Measurements from ENCODE around the gene GDF7. TPM values are rescaled to one million over a fixed set of nuclear protein-coding genes. Genes with fewer than 3 reads are reported as not detected.

GDF7 gene
- polyA plus RNA-seq, 1 of the 3 experiments (the other 2 are of a cell fraction): 0.02 TPM

GRCh38 chr2:20722592-20723240 is 55.8 kb downstream of the GDF7 start:
- Histone ChIP-seq H3K4me3 (ENCODE audit: low read depth in 2 of 2, low read length in 1 of 2) (no peak overlapping the region), H4K20me1 (ENCODE audit: insufficient read depth) (no peaks in the 10 kb centered on the region), H2AFZ (ENCODE audit: low read depth) (no peak overlapping the region), H3K9me2 (no peaks in the 10 kb centered on the region), H3K4me2 (no peak overlapping the region), H3K9me3 (peaks cover 5% of the 10 kb centered on the region; the same call in 1 of the 2 replicates), H3K27ac (ENCODE audit: low read depth in 2 of 2, low read length in 1 of 2) (no peak overlapping the region), H3K9ac (no peak overlapping the region), H3K4me1 (ENCODE audit: control insufficient read depth in 1 of 2, insufficient read depth in 2 of 2, low read depth in 1 of 2, low read length in 1 of 2) (peaks cover 0 to 4% of the 10 kb centered on the region in 2 experiments; a peak in 3 of 4 replicates), H3F3A (replicated peaks; ENCODE audit: insufficient read depth) (no peaks in the 10 kb centered on the region), H3K27me3 (ENCODE audit: insufficient read depth) (no peaks in the 10 kb centered on the region), H3K36me3 (replicated peaks in 1 of 2; ENCODE audit: control insufficient read depth in 1 of 2, insufficient read depth in 2 of 2, low read length in 1 of 2) (peaks cover 0 to 11% of the 10 kb centered on the region in 2 experiments), H3K79me2 (ENCODE audit: insufficient read depth) (peaks cover 8% of the 10 kb centered on the region; the same call in 1 of the 2 replicates)
- ChIA-PET CTCF (interaction anchor here (1.0 to 1.9 kb wide), 2 partner anchors 62 to 240 kb away, joined by 4 to 6 read pairs; no protein-coding TSS in a partner anchor), POLR2A (no interaction called here)
- DNase-seq: no peak
- TF ChIP-seq RFX5 (IDR thresholded peaks at IDR 0.05; ENCODE audit: low read length): no peak
- TF ChIP-seq GATA2 (CRISPR knock-in tag; IDR thresholded peaks at IDR 0.05): no peak
- TF ChIP-seq, protein P1, sequence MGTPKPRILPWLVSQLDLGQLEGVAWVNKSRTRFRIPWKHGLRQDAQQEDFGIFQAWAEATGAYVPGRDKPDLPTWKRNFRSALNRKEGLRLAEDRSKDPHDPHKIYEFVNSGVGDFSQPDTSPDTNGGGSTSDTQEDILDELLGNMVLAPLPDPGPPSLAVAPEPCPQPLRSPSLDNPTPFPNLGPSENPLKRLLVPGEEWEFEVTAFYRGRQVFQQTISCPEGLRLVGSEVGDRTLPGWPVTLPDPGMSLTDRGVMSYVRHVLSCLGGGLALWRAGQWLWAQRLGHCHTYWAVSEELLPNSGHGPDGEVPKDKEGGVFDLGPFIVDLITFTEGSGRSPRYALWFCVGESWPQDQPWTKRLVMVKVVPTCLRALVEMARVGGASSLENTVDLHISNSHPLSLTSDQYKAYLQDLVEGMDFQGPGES (IDR thresholded peaks at IDR 0.05; ENCODE audit: low read depth, low read length): no peak
- no peak for TF ChIP-seq MEF2A (IDR thresholded peaks at IDR 0.05; ENCODE audit: borderline replicate concordance, low read depth)
- no peak for TF ChIP-seq POLR2AphosphoS5 (IDR thresholded peaks at IDR 0.05; ENCODE audit: low read depth, low read length)
- TF ChIP-seq RAD21 (IDR thresholded peaks at IDR 0.05; ENCODE audit: low read length): no peak; the same call in 1 of the 2 replicates
- TF ChIP-seq EP300 (IDR thresholded peaks at IDR 0.05; ENCODE audit: borderline replicate concordance in 1 of 2, low read depth in 1 of 2, low read length in 1 of 2): no peak
- 60% methylated on average over 1 of the region's 1 CpG for WGBS (ENCODE audit: low lambda C conversion rate)

DNA sequence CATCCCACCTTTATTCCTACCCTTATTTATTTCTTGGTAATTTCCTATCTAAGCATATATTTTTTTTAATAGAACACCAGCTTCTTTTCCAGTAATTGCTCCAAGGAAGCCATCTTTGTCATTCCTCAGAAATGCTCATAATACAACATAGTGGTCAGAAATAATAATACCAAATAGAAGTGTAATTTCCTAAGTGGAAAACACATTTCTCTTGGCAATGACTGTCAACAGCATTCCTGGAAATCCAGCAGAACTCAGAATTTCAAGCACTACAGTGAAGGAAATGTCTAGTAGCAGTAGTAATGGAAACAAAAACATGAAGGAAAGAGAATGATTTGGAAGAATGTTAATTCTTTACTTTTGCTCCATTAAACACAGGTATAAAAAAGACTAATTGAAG is 56.6 kb downstream of the GDF7 start:
- no peaks in the 10 kb centered on the region for H3K27me3 ChIP-seq (ENCODE audit: insufficient read depth)
- no peaks in the 10 kb centered on the region for H3K9me2 ChIP-seq
- no peak overlapping the region for H3K4me2 ChIP-seq
- peaks cover 4% of the 10 kb centered on the region; the same call in 1 of the 2 replicates for H3K79me2 ChIP-seq (ENCODE audit: insufficient read depth)
- no peaks in the 10 kb centered on the region for H4K20me1 ChIP-seq (ENCODE audit: insufficient read depth)
- H3K4me3 ChIP-seq (ENCODE audit: low read depth in 2 of 2, low read length in 1 of 2): no peak overlapping the region
- peaks cover 0 to 11% of the 10 kb centered on the region in 2 experiments for H3K36me3 ChIP-seq (replicated peaks in 1 of 2; ENCODE audit: control insufficient read depth in 1 of 2, insufficient read depth in 2 of 2, low read length in 1 of 2)
- no peak overlapping the region for H2AFZ ChIP-seq (ENCODE audit: low read depth)
- ChIA-PET CTCF (interaction anchor here (1.0 to 1.3 kb wide), 2 partner anchors 27 to 239 kb away, joined by 3 to 4 read pairs; no protein-coding TSS in a partner anchor), POLR2A (no interaction called here)
- peaks cover 4% of the 10 kb centered on the region; the same call in 1 of the 2 replicates for H3K9me3 ChIP-seq
- TF ChIP-seq, protein P2, sequence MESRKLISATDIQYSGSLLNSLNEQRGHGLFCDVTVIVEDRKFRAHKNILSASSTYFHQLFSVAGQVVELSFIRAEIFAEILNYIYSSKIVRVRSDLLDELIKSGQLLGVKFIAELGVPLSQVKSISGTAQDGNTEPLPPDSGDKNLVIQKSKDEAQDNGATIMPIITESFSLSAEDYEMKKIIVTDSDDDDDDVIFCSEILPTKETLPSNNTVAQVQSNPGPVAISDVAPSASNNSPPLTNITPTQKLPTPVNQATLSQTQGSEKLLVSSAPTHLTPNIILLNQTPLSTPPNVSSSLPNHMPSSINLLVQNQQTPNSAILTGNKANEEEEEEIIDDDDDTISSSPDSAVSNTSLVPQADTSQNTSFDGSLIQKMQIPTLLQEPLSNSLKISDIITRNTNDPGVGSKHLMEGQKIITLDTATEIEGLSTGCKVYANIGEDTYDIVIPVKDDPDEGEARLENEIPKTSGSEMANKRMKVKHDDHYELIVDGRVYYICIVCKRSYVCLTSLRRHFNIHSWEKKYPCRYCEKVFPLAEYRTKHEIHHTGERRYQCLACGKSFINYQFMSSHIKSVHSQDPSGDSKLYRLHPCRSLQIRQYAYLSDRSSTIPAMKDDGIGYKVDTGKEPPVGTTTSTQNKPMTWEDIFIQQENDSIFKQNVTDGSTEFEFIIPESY (IDR thresholded peaks at IDR 0.05; ENCODE audit: borderline replicate concordance, low read depth): no peak
- TF ChIP-seq PBX3 (IDR thresholded peaks at IDR 0.05): no peak
- no peak for TF ChIP-seq CTCF (IDR thresholded peaks at IDR 0.05)
- no peak for TF ChIP-seq RFX5 (IDR thresholded peaks at IDR 0.05; ENCODE audit: low read length)
- no peak for TF ChIP-seq TAF1 (IDR thresholded peaks at IDR 0.05; ENCODE audit: borderline replicate concordance, low read depth, low read length)
- TF ChIP-seq TEAD4 (IDR thresholded peaks at IDR 0.05; ENCODE audit: borderline replicate concordance, insufficient read depth): no peak
- no peak for TF ChIP-seq RCOR1 (IDR thresholded peaks at IDR 0.05; ENCODE audit: low read length)
- TF ChIP-seq MXI1 (IDR thresholded peaks at IDR 0.05; ENCODE audit: low read depth, low read length): no peak
- no peak for TF ChIP-seq RXRA (IDR thresholded peaks at IDR 0.05; ENCODE audit: borderline replicate concordance, low read depth)
- no peak for TF ChIP-seq POLR2AphosphoS5 (IDR thresholded peaks at IDR 0.05; ENCODE audit: low read depth, low read length)
- DNase-seq: no peak
- no peak overlapping the region for H3K9ac ChIP-seq
- no peaks in the 10 kb centered on the region for H3F3A ChIP-seq (replicated peaks; ENCODE audit: insufficient read depth)
- H3K4me1 ChIP-seq (ENCODE audit: control insufficient read depth in 1 of 2, insufficient read depth in 2 of 2, low read depth in 1 of 2, low read length in 1 of 2): peaks cover 5 to 9% of the 10 kb centered on the region in 2 experiments; a peak in 3 of 4 replicates
- no peak overlapping the region for H3K27ac ChIP-seq (ENCODE audit: low read depth in 2 of 2, low read length in 1 of 2)
